Stomach smooth muscle (tissue), 2 donors: ENCODE results near the gene AKIRIN2.

Source experiments
- H3K27ac ChIP-seq: one replicate; pipeline ENCODE4 v1.7.0; 2013; ENCODE audit warnings: mild to moderate bottlenecking, low read length, inconsistent platforms
- H3K27me3 ChIP-seq, 2 donors: one replicate each; pipeline ENCODE4 v1.7.0; 2013; ENCODE audit warnings: low read length in 2 of 2; ENCODE audit not compliant: insufficient read depth in 2 of 2, control insufficient read depth in 1 of 2
- H3K36me3 ChIP-seq, 2 donors: one replicate each; pipeline ENCODE4 v1.7.0; 2013; ENCODE audit warnings: low read length in 2 of 2; ENCODE audit not compliant: control insufficient read depth in 2 of 2, insufficient read depth in 2 of 2
- H3K4me1 ChIP-seq: one replicate; pipeline ENCODE4 v1.7.0; 2013; ENCODE audit warnings: low read length; ENCODE audit not compliant: control insufficient read depth, insufficient read depth
- H3K4me3 ChIP-seq, 2 donors: one replicate each; pipeline ENCODE4 v1.7.0; 2013; ENCODE audit warnings: low read length in 2 of 2
- H3K9ac ChIP-seq, 2 donors: one replicate each; pipeline ENCODE4 v1.7.0; 2013; ENCODE audit warnings: low read length in 2 of 2, mild to moderate bottlenecking in 1 of 2
- H3K9me3 ChIP-seq, 2 donors: one replicate each; pipeline ENCODE4 v1.7.0; 2013; ENCODE audit warnings: low read length in 2 of 2; ENCODE audit not compliant: control insufficient read depth in 2 of 2
- donor health status: healthy.
- donor health status: Pancreatic carcinoma.

AKIRIN2 gene

GRCh38 chr6:87701676-87702588, at the start of gene AKIRIN2:
Gene AKIRIN2 (minus strand): TSS chr6:87702233. CDS start chr6:87701684, 549 bp downstream.
- H3K9ac ChIP-seq: peak within 1 kb of the TSS; percentile 88 to 93
- no peaks in the 10 kb centered on the region for H3K27me3 ChIP-seq
- H3K4me1 ChIP-seq: peaks cover 9% of the 10 kb centered on the region
- H3K36me3 ChIP-seq: no peaks in the 10 kb centered on the region
- H3K4me3 ChIP-seq: peak within 1 kb of the TSS; percentile 78 to 88
- H3K27ac ChIP-seq: peak within 1 kb of the TSS; percentile 92
- H3K9me3 ChIP-seq: no peaks in the 10 kb centered on the region

- Histone ChIP-seq H3K27me3 (no peaks in the 10 kb centered on the region), H3K9me3 (no peaks in the 10 kb centered on the region), H3K9ac (no peak overlapping the region), H3K36me3 (no peaks in the 10 kb centered on the region), H3K27ac (no peak overlapping the region), H3K4me1 (no peaks in the 10 kb centered on the region), H3K4me3 (no peak overlapping the region)
Measured at GRCh38 chr6:87747646-87748045, 45.6 kb upstream of the AKIRIN2 start.

- Histone ChIP-seq H3K36me3 (no peaks in the 10 kb centered on the region), H3K27me3 (no peaks in the 10 kb centered on the region), H3K9ac (no peak overlapping the region), H3K4me3 (no peak overlapping the region), H3K27ac (no peak overlapping the region), H3K9me3 (no peaks in the 10 kb centered on the region), H3K4me1 (no peaks in the 10 kb centered on the region)
Measured at GRCh38 chr6:87745966-87746721, 44.1 kb upstream of the AKIRIN2 start.

GRCh38 chr6:87743454-87743853, 41.4 kb upstream of the AKIRIN2 start:
- Histone ChIP-seq H3K9ac (no peak overlapping the region), H3K4me3 (no peak overlapping the region), H3K9me3 (no peaks in the 10 kb centered on the region), H3K27me3 (no peaks in the 10 kb centered on the region), H3K36me3 (no peaks in the 10 kb centered on the region), H3K27ac (no peak overlapping the region), H3K4me1 (no peaks in the 10 kb centered on the region)

GRCh38 chr6:87742106-87742505, 40.1 kb upstream of the AKIRIN2 start:
- Histone ChIP-seq H3K9me3 (no peaks in the 10 kb centered on the region), H3K27ac (no peak overlapping the region), H3K36me3 (no peaks in the 10 kb centered on the region), H3K4me3 (no peak overlapping the region), H3K4me1 (no peaks in the 10 kb centered on the region), H3K9ac (no peak overlapping the region), H3K27me3 (no peaks in the 10 kb centered on the region)

GRCh38 chr6:87741001-87741650, 39.1 kb upstream of the AKIRIN2 start:
- no peak overlapping the region for H3K27ac ChIP-seq
- no peaks in the 10 kb centered on the region for H3K4me1 ChIP-seq
- H3K9ac ChIP-seq: no peak overlapping the region
- H3K4me3 ChIP-seq: no peak overlapping the region
- H3K9me3 ChIP-seq: no peaks in the 10 kb centered on the region
- no peaks in the 10 kb centered on the region for H3K36me3 ChIP-seq
- H3K27me3 ChIP-seq: no peaks in the 10 kb centered on the region

GRCh38 chr6:87738744-87739143, 36.7 kb upstream of the AKIRIN2 start:
- H3K27me3 ChIP-seq: no peaks in the 10 kb centered on the region
- H3K9me3 ChIP-seq: no peaks in the 10 kb centered on the region
- H3K4me3 ChIP-seq: no peak overlapping the region
- no peaks in the 10 kb centered on the region for H3K36me3 ChIP-seq
- H3K27ac ChIP-seq: no peak overlapping the region
- no peaks in the 10 kb centered on the region for H3K4me1 ChIP-seq
- H3K9ac ChIP-seq: no peak overlapping the region

- H3K9ac ChIP-seq: no peak overlapping the region
- H3K9me3 ChIP-seq: no peaks in the 10 kb centered on the region
- H3K4me1 ChIP-seq: no peaks in the 10 kb centered on the region
- H3K27me3 ChIP-seq: no peaks in the 10 kb centered on the region
- no peak overlapping the region for H3K4me3 ChIP-seq
- H3K36me3 ChIP-seq: no peaks in the 10 kb centered on the region
- no peak overlapping the region for H3K27ac ChIP-seq
Measured at GRCh38 chr6:87738000-87738399, 36.0 kb upstream of the AKIRIN2 start.

GRCh38 chr6:87736809-87737540, 34.9 kb upstream of the AKIRIN2 start:
- Histone ChIP-seq H3K4me1 (peaks cover 6% of the 10 kb centered on the region), H3K36me3 (no peaks in the 10 kb centered on the region), H3K27me3 (no peaks in the 10 kb centered on the region), H3K27ac (no peak overlapping the region), H3K9ac (no peak overlapping the region), H3K9me3 (no peaks in the 10 kb centered on the region), H3K4me3 (no peak overlapping the region)
